GM19193 (cell line): Measurements from ENCODE around the gene NCLN.

Experiments used
- POLR2A ChIP-seq: IDR thresholded peaks from 4 replicates; pipeline ENCODE4 v1.6.1; 2011; ENCODE audit not compliant: insufficient read depth, insufficient read length; ENCODE audit errors: extremely low read depth

NCLN gene

GRCh38 chr19:3150739-3151329 is 34.9 kb upstream of the NCLN start:
- TF ChIP-seq POLR2A = no peak

- no peak for TF ChIP-seq POLR2A
Observed at GRCh38 chr19:3151563-3152418, 33.9 kb upstream of the NCLN start.

GRCh38 chr19:3152419-3152780 is 33.3 kb upstream of the NCLN start:
- TF ChIP-seq POLR2A = no peak

GRCh38 chr19:3153286-3154230 is 32.2 kb upstream of the NCLN start:
- TF ChIP-seq POLR2A = no peak

GRCh38 chr19:3154957-3155736 is 30.6 kb upstream of the NCLN start:
- TF ChIP-seq POLR2A = peak; percentile 58

GRCh38 chr19:3157096-3157845 is 28.5 kb upstream of the NCLN start:
- no peak for TF ChIP-seq POLR2A

GRCh38 chr19:3159565-3159964 is 26.2 kb upstream of the NCLN start:
- no peak for TF ChIP-seq POLR2A

GRCh38 chr19:3160219-3160618 is 25.5 kb upstream of the NCLN start:
- TF ChIP-seq POLR2A = no peak

- no peak for TF ChIP-seq POLR2A
Observed at GRCh38 chr19:3161453-3161852, 24.3 kb upstream of the NCLN start.

GRCh38 chr19:3162418-3163229 is 23.1 kb upstream of the NCLN start:
- TF ChIP-seq POLR2A = no peak

- TF ChIP-seq POLR2A = no peak
Observed at GRCh38 chr19:3163230-3163886, 22.4 kb upstream of the NCLN start.

GRCh38 chr19:3163943-3164342 is 21.8 kb upstream of the NCLN start:
- no peak for TF ChIP-seq POLR2A
